ENCODE results near the gene PPP1R2. TPM values are rescaled to one million over a fixed set of nuclear protein-coding genes. Genes with fewer than 3 reads are reported as not detected.

The PPP1R2 gene
- total RNA-seq, 2 donors from 2014 or later: 24.2 to 30.7 TPM

DNA sequence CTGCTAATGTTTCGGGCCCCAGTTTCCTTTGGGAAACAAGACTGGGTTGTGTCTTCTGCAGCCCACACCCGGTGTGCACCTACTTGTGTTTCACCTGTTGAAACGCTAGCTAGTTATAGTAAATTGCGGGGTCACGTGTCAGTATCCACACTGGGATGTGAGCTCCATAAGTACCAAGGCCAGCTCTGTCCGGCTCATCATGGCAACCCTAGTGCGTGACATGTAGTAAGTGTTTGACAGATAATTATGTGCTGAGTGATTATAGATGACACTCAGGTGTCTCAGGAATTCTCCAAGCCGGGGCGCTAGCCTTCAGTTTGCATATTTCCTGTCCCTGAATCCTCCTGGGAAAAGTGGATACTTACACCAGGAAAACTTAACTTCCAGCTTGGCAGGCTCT, 27.8 kb upstream of the PPP1R2 start:
- H3K4me1 Mint-ChIP-seq: no peaks in the 10 kb centered on the region
- H3K27ac Mint-ChIP-seq: no peak overlapping the region
- no peaks in the 10 kb centered on the region for H3K27me3 Mint-ChIP-seq (ENCODE audit: insufficient read depth)
- no peak overlapping the region for H3K4me3 ChIP-seq (ENCODE audit: low read length)
- H3K4me1 ChIP-seq (ENCODE audit: control insufficient read depth, insufficient read depth, low read length): no peaks in the 10 kb centered on the region
- H3K9me3 Mint-ChIP-seq: no peaks in the 10 kb centered on the region
- H3K36me3 ChIP-seq (ENCODE audit: control insufficient read depth, insufficient read depth, low read length): no peaks in the 10 kb centered on the region
- no peak overlapping the region for H3K4me3 Mint-ChIP-seq
- no peaks in the 10 kb centered on the region for H3K9me3 ChIP-seq (ENCODE audit: control insufficient read depth, low read length)
- TF ChIP-seq, protein P1, sequence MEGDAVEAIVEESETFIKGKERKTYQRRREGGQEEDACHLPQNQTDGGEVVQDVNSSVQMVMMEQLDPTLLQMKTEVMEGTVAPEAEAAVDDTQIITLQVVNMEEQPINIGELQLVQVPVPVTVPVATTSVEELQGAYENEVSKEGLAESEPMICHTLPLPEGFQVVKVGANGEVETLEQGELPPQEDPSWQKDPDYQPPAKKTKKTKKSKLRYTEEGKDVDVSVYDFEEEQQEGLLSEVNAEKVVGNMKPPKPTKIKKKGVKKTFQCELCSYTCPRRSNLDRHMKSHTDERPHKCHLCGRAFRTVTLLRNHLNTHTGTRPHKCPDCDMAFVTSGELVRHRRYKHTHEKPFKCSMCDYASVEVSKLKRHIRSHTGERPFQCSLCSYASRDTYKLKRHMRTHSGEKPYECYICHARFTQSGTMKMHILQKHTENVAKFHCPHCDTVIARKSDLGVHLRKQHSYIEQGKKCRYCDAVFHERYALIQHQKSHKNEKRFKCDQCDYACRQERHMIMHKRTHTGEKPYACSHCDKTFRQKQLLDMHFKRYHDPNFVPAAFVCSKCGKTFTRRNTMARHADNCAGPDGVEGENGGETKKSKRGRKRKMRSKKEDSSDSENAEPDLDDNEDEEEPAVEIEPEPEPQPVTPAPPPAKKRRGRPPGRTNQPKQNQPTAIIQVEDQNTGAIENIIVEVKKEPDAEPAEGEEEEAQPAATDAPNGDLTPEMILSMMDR (conservative IDR thresholded peaks at IDR 0.05): no peak
- WGBS, 2 experiments (ENCODE audit: insufficient coverage in 1 of 2, insufficient read length in 1 of 2): 93 to 97% methylated on average over 7 to 9 of the region's 9 CpGs
- no peaks in the 10 kb centered on the region for H3K27me3 ChIP-seq (ENCODE audit: control insufficient read depth, insufficient read depth, low read length, poor library complexity, severe bottlenecking)
- H3K36me3 Mint-ChIP-seq (ENCODE audit: low read depth): no peaks in the 10 kb centered on the region
- no peak for DNase-seq
- H3K9ac ChIP-seq (ENCODE audit: extremely low read depth, low read length, poor library complexity, severe bottlenecking): no peak overlapping the region
- no peak overlapping the region for H3K27ac ChIP-seq (ENCODE audit: low read depth, low read length)

DNA sequence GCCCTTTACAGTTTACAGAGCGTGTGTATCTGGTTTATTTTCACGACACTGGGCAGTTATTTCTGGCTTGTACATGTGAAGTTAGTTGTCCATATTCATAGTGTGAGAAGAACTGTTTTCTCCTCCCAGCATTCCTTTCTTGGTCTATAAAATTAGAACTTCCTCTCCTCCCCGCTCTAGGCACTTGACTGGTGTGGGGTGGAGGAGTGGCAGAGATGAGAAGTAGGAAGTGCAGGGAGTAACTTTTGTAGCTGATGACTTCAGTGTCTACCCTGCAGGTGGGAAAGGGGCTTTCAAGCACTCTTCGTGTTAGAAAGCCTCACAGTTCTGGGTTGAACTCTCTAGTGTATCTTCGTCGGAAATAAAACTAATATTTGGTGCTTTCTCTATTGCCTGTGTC, 27.2 kb upstream of the PPP1R2 start:
- H3K9ac ChIP-seq (ENCODE audit: extremely low read depth, low read length, poor library complexity, severe bottlenecking): no peak overlapping the region
- no peaks in the 10 kb centered on the region for H3K4me1 ChIP-seq (ENCODE audit: control insufficient read depth, insufficient read depth, low read length)
- Mint-ChIP-seq H3K27ac (no peak overlapping the region), H3K4me3 (no peak overlapping the region), H3K36me3 (ENCODE audit: low read depth) (no peaks in the 10 kb centered on the region), H3K9me3 (no peaks in the 10 kb centered on the region), H3K27me3 (ENCODE audit: insufficient read depth) (no peaks in the 10 kb centered on the region), H3K4me1 (no peaks in the 10 kb centered on the region)
- H3K9me3 ChIP-seq (ENCODE audit: control insufficient read depth, low read length): no peaks in the 10 kb centered on the region
- H3K4me3 ChIP-seq (ENCODE audit: low read length): no peak overlapping the region
- 80 to 90% methylated on average over 5 to 6 of the region's 6 CpGs for WGBS, 2 experiments (ENCODE audit: insufficient coverage in 1 of 2, insufficient read length in 1 of 2)
- H3K27me3 ChIP-seq (ENCODE audit: control insufficient read depth, insufficient read depth, low read length, poor library complexity, severe bottlenecking): no peaks in the 10 kb centered on the region
- no peak overlapping the region for H3K27ac ChIP-seq (ENCODE audit: low read depth, low read length)
- DNase-seq: no peak
- no peaks in the 10 kb centered on the region for H3K36me3 ChIP-seq (ENCODE audit: control insufficient read depth, insufficient read depth, low read length)
- TF ChIP-seq, protein P1 (conservative IDR thresholded peaks at IDR 0.05): no peak

DNA sequence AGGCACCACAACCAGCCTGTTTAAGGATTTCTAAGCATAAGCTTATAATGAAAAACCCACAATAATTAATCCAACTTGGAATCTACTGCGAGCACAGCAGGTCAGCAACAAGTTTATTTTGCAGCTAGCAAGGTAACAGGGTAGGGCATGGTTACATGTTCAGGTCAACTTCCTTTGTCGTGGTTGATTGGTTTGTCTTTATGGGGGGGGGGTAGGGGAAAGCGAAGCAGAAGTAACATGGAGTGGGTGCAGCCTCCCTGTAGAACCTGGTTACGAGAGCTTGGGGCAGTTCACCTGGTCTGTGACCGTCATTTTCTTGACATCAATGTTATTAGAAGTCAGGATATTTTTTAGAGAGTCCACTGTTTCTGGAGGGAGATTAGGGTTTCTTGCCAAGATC, 25.5 kb upstream of the PPP1R2 start:
- H3K27ac Mint-ChIP-seq: no peak overlapping the region
- no peak for DNase-seq
- H3K36me3 ChIP-seq (ENCODE audit: control insufficient read depth, insufficient read depth, low read length): no peaks in the 10 kb centered on the region
- no peaks in the 10 kb centered on the region for H3K27me3 ChIP-seq (ENCODE audit: control insufficient read depth, insufficient read depth, low read length, poor library complexity, severe bottlenecking)
- no peak overlapping the region for H3K4me3 ChIP-seq (ENCODE audit: low read length)
- no peak overlapping the region for H3K9ac ChIP-seq (ENCODE audit: extremely low read depth, low read length, poor library complexity, severe bottlenecking)
- WGBS, 2 experiments (ENCODE audit: insufficient coverage in 1 of 2, insufficient read length in 1 of 2): 88 to 100% methylated on average over 2 to 5 of the region's 5 CpGs
- no peak overlapping the region for H3K4me3 Mint-ChIP-seq
- H3K27me3 Mint-ChIP-seq (ENCODE audit: insufficient read depth): no peaks in the 10 kb centered on the region
- no peaks in the 10 kb centered on the region for H3K36me3 Mint-ChIP-seq (ENCODE audit: low read depth)
- no peak overlapping the region for H3K27ac ChIP-seq (ENCODE audit: low read depth, low read length)
- H3K9me3 ChIP-seq (ENCODE audit: control insufficient read depth, low read length): no peaks in the 10 kb centered on the region
- TF ChIP-seq, protein P1 (conservative IDR thresholded peaks at IDR 0.05): no peak
- no peaks in the 10 kb centered on the region for H3K9me3 Mint-ChIP-seq
- no peaks in the 10 kb centered on the region for H3K4me1 ChIP-seq (ENCODE audit: control insufficient read depth, insufficient read depth, low read length)
- H3K4me1 Mint-ChIP-seq: no peaks in the 10 kb centered on the region
